Activated CD8-positive, alpha-beta memory T cell treated with anti-CD3 and anti-CD28 coated beads, Interleukin-2, amount 50 U/mL, for 24 hours (primary cell): ENCODE results near the gene ZNF860.
"Not testable (repeated sequence)": the region's sequence is repeated elsewhere in the genome, so short reads cannot be mapped to it uniquely, and the experiment has no call there.

Experiments used
- DNase-seq: peaks from one replicate; pipeline ENCODE4 v3.0.0-alpha.2; 2020; ENCODE audit errors: extremely low read depth

Gene ZNF860

GRCh38 chr3:31960793-31961431 lies 20.6 kb upstream of the ZNF860 start:
- no peak for DNase-seq

DNA sequence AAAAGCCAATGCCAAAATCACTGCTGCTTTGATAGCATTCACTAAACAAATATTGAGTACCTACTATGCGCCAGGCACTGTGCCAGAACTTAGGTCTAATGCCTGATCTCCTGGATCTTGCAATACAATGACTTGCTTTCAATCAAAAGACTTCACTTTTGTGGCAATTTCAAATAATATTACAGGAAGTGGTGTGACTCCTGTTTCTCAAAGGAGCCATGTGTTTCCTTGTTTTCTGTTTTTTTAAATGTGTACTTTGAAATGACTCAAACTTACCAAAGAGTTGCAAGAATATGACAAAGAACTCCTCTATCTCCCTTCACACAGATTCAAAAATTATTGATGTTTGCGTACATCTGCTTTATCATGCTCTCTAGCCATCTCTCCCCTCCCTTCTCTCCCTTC lies 18.7 kb upstream of the ZNF860 start:
- no peak for DNase-seq

DNA sequence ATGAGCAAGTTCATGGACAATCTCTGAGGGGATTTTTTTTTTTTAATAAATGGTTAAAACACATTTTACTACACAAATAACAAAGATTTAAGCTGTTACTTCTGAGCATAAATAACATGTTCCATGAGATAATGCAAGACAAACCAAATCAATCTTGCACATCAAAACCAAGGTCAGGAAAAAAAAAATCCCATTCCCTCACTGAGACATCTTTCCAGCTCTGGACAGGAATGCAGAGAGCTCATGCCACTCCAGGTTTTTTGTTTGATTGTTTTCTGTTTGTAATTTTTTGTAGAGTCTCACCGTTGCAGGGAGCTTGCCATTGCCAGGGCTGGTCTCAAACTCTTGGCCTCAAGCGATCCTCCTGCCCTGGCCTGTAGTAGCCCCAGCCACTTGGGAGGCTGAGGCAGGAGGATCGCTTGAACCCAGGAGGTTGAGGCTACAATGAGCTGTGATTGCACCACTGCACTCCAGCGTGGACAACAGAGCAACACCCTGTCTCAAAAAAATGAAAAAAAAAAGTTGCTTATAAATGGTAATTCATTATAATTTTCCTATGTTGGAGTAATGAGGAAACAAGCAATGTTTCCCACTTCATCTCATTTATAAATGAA lies 14.5 kb upstream of the ZNF860 start:
- DNase-seq, result no peak

DNA sequence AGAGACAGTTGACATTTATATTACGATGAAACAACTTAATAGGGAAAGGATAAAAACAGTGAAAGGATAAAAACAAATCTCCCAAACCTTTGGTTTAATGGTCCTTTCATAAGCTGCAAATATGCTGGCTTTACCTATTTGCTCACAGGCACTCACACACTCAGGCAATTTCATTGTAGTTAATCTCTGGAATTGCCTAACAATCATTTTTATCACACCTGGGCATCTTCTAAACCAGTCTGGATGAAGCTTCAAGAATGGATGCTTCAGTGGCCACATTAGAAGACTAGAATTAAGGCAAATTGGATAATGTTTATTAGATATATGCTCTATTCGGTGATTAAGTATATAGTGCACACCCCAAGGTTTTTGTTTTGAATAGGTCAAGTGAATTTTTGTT lies 14.0 kb upstream of the ZNF860 start:
- no peak for DNase-seq

GRCh38 chr3:31968369-31968926 lies 13.1 kb upstream of the ZNF860 start:
- DNase-seq, result no peak

DNA sequence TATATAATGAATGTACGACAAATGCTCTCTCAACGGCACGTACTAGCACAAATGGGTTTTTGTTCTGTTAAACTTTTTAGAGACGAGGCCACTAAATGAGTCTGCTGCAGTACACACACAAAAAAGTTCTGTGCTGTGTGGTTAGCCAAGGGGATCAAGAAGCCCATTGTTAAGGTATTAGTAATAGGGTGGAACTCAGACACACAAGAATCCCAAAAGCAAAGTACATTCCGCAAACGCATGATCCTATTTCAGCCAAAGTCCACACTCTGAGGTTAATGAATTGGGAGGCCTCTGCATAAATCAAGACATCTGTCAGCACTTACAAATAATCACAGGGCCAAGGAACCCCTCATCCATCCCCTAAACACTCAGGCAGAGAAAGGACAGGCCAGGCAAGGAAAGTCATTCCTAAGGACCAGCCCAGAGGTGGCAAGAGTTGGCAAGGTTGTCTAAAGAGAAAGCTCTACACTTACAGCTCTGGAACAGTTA lies 12.6 kb upstream of the ZNF860 start:
- no peak for DNase-seq

DNA sequence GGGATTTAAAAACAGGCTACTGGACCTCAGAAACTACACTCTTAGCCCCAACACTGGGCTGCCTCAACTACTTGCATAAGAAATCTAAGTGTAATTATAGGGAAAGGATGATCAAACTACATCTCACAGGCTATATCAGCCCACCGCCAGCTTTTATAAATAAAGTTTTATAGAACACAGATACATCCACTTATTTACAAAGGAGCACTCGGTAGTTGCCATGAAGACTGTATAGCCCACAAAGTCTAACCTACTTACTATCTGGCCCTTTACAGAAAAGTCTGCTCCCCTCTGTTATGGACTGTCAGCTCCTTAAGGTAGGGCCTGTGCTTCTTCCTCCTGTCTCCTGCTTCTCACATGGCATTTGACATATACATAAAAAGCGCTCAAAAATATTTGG lies 9.9 kb upstream of the ZNF860 start:
- DNase-seq, result no peak

DNA sequence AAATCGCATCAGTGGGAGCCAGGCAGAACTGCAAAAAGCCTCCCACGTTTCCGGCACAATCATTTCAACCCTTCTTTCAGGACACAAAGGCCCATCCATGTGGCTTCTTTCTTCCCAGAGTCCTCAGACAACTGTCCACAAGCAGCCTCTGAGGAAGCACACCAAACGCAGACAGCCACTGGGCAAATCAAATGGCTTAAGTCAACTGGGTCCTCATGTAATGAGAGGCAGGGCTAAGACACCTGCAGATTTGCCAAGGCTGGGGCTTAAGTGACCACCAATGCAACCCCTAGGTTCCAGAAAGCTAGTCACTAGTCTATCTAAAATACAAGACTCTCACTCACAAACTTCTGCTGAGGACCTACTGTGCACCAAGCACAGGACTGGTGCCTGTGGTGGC lies 8.5 kb upstream of the ZNF860 start:
- DNase-seq, result no peak

DNA sequence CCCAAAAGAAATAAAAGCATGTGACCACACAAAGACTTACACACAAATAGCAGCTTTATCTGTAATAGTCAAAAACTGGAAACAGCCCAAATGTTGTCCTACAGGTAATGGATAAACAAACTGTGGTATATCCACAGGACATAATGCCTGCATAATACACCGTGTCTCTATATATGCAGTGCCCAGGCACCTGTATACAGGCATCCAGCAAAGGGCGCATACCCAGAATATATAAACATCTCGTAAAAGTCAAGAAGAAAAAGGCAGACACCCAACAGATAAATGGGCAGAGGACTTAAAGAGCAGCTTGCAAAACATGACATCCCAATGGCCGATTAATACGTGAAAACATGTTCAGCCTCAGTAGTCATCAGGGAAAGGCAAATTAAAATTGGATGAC lies 7.7 kb upstream of the ZNF860 start:
- no peak for DNase-seq

- DNase-seq, result no peak
These were observed 7.1 kb upstream of the ZNF860 start for GRCh38 chr3:31974471-31974870.

DNA sequence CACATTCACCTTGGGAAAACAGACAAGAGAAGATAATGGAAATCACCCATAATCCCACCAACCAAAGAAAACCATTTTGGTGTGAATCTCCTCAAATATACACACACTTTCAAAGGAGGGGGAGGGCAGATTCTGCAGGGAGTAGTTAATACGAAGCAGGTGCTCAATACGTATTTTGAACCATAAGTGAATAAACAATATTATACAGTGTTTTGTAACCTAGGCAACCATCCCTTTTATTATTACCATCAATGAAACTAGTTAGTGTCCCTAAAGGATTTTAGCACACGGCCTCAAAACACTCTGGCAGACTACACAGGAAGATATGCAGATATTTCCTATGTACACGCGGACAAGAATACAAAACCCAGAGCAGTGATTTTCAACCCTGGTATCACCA lies 6.6 kb upstream of the ZNF860 start:
- DNase-seq, result no peak

DNA sequence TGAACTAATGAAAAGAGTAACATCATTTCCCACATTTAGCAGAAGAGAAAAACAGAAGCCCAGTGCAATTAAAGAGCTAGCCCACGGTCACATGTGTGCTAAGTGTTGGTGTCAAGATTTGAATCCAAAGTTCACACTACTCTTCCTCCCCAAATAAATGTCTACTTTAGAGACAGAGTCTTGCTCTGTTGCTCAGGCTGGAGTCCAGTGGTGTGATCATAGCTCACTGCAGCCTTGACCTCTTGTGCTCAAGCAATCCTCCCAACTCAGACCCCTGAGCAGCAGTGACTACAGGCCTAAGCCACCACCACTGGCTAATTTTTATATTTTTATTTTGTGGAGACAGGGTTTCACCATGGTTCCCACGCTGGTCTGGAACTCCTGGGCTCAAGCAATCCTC lies 5.2 kb upstream of the ZNF860 start:
- DNase-seq, result no peak

- DNase-seq, result no peak
These were observed 3.8 kb upstream of the ZNF860 start for GRCh38 chr3:31977736-31978135.

DNA sequence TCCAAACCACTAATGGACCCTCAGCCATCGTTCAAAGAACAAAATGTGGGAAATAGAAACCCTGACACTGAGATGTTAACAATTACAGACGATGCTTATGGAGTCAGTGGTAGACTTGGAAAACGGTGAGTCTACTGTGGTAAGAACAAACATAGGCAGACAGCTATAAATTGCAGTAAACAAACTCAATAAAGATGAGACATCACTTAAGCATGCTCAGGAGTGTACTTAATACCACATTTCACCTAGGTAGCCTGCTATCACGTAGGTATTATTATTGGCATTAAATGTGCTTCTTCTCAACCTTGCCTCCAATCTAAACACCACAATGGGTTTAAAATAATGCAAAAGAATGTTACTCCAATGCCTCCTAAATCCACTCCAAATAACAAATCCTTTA lies 3.0 kb upstream of the ZNF860 start:
- DNase-seq, result no peak

GRCh38 chr3:31979001-31979697 lies 2.4 kb upstream of the ZNF860 start:
- DNase-seq, result no peak

DNA sequence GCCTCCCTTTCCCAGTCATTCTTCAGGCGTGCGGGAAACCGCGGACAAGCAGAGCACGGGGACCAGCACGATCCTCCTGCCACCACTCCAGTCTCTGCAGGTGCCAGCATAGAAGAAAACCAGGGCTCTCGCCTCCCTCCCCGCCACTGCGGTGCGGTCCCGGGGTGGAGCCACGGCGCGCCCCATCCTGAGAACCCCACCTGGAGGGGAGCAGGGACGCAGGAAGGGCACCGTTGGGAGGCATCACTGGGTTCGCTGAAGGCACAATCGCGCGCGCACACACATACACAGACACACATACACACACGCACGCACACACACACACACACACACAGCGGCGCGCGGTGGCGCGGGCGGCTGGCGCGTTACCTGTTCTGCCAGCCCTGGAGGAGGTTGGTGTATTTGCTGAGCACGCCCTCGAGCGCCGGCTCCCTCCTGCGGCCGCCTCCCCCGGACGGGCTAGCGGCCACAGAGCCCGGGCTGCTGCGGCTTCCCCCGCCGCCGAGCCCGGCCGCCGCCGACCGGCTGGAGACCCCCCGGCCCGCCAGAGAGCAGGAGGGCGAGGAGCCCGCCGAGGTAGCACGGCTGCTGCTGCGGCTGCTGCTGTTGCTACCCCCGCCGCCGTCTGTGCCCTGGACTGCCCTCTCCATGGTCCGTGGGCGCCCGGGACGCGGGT lies 882 bp upstream of the ZNF860 start:
- DNase-seq, result no peak

- no peak for DNase-seq
These were observed 2.8 kb downstream of the ZNF860 start for GRCh38 chr3:31984321-31984720.

DNA sequence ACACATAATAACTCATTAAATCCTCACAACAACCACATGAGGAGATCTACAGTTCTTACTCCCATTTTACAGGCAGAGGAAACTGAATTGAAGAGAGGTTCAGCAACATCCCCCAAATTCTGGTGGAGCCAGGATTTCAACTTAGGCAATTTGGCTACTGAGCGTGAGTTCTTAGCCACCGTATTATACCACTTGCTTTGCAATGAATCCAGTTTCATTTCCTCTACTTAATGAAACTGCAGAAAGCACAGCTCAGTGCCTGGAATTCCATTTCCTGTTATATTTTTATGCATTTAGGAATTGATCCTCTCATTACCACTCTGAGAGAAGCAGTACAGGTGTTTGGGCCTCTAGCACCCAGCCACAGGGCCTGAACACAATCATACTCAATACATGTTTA lies 4.3 kb downstream of the ZNF860 start:
- no peak for DNase-seq

DNA sequence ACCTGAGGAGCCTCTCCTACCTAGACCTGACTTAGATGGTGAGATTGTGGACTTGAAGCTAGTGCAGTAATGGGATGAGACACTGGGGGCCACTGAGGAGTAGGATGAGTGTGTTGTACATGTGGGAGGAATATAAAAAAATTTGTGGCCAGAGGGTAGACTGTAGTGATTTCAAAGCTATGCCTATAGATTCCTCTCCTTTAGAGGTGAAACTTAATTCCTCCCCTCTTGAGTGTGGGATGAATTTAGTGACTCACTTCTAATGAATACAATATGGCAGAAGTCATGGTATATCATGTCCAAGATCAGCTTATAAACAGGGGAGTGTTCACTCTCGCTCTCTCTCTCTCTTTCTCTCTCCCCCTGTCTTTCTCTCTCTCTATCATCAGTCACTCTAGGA lies 6.7 kb downstream of the ZNF860 start:
- no peak for DNase-seq

DNA sequence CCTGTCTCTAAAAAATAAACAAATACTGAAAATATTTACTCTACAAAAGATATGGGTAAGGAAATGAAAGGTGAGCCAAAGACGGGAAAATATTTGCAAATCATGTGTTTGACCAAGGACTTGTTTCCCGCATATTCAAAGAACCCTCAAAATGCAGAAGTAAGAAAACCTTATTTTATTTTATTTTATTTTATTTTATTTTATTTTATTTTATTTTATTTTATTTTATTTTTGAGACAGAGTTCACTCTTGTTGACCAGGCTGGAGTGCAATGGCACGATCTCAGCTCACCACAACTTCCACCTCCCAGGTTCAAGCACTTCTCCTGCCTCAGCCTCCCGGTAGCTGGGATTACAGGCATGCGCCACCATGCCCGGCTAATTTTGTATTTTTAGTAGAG lies 11.4 kb downstream of the ZNF860 start:
- DNase-seq, result not testable (repeated sequence)

GRCh38 chr3:31993843-31994242 lies 12.3 kb downstream of the ZNF860 start:
- no peak for DNase-seq

GRCh38 chr3:31995026-31995425 lies 13.5 kb downstream of the ZNF860 start:
- DNase-seq, result not testable (repeated sequence)
